HG03280 (cell line): Measurements from ENCODE around the gene SLC26A4.
"Not testable (repeated sequence)": the region's sequence is repeated elsewhere in the genome, so short reads cannot be mapped to it uniquely, and the experiment has no call there.

Source experiments
- ATAC-seq: cut with Tn5 transposase; IDR thresholded peaks from one replicate; pipeline ENCODE4 v1.9.1; 2021; ENCODE audit warnings: mild to moderate bottlenecking, moderate library complexity; ENCODE audit not compliant: unreplicated experiment

Gene SLC26A4

DNA sequence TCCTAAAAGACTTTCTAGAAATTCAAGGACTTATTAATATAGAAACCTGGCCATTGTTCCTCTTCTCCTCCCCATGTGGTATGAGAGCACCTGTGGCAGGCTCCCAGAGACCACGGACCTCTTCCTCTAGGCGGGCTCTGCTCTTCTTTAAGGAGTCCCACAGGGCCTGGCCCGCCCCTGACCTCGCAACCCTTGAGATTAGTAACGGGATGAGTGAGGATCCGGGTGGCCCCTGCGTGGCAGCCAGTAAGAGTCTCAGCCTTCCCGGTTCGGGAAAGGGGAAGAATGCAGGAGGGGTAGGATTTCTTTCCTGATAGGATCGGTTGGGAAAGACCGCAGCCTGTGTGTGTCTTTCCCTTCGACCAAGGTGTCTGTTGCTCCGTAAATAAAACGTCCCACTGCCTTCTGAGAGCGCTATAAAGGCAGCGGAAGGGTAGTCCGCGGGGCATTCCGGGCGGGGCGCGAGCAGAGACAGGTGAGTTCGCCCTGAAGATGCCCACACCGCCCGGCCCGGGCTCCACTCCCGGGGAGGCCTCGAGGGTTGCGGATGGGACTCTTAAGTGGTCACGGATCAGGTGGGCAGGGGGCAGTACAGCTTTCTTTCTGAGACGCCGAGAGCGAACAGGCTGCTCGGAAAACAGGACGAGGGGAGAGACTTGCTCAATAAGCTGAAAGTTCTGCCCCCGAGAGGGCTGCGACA is at the start of gene SLC26A4:
Gene SLC26A4 (plus strand): TSS at position 448 of the 700 bp plus-strand sequence. CDS start 814 bp downstream, outside the sequence.
- no peak for ATAC-seq

DNA sequence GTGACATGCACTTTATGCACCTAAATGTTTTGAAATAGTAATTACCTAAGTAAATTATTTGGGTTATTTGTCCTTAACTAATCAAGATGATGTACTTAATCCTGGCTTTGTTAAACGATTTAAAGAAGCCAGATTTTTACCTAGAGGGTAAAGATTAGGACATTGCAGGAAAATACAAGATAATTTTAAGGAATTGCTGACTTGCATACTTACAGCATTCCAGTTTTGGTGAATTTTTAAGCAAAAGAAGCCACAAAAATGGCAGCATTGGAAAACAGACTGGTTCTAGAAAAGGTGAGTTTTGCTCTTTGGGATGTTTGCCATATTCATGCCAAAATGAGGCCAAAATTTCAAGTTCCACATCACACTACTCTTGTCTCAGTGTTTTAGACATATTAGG is 47.2 kb upstream of the SLC26A4 start:
- no peak for ATAC-seq

- no peak for ATAC-seq
These were observed 46.7 kb upstream of the SLC26A4 start for GRCh38 chr7:107613948-107614347.

DNA sequence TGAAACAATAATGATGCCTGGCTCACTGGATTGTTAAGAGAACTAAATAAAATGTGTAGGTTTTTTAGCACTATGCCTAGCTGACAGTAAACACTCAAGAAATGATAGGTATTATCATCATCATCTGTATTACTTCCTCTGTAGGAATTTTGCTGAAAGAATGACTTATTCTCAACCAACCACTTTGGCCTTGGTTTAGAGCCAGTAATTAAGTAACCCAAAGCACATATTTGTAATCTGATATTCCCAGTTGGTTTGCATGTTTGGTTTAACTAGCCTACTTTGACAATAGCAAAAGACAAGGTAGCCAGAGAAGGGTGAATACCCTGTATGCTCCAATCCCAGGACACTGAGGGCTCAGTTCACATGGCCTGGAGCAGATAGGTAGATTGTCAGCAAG is 46.2 kb upstream of the SLC26A4 start:
- ATAC-seq, result no peak

DNA sequence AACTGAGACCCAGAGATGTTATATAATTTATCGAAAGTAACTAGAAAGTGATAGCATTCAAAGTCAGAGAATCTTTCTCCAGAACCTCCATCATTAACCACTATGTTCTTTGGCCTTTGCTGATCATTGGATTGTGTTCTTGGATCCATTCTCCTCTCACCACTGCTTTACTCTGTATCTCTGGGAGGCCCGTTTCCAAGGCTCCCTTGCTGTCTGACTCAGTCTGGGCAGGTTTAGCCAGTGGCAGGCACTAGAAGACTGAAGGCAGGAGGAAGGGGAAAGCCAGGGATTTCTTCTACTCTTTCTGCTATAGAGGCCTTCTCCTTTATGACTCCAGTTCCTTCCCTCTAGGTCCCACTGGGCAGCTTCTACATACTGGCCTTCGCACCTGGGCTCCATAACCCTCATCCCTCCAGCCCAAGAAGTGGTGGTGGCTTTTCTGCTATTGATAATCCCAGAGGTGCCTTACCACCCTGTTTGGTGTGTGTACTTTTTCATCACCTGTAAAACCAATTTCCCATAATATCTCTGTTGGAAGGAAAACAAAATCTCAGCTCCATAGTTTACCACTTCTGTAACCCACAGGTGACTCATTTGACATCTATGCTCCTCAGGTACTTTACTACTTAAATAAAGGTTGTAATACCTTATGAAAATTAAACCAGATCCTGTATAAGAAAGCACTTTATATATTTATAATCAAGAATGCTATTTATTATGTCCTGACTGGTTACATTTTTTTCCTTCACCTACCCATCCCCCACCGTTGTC is 44.5 kb upstream of the SLC26A4 start:
- no peak for ATAC-seq

- ATAC-seq, result no peak
These were observed 38.2 kb upstream of the SLC26A4 start for GRCh38 chr7:107622429-107622828.

GRCh38 chr7:107622894-107623293 is 37.7 kb upstream of the SLC26A4 start:
- no peak for ATAC-seq

GRCh38 chr7:107627002-107627401 is 33.6 kb upstream of the SLC26A4 start:
- ATAC-seq, result no peak

- ATAC-seq, result no peak
These were observed 32.1 kb upstream of the SLC26A4 start for GRCh38 chr7:107628461-107629064.

DNA sequence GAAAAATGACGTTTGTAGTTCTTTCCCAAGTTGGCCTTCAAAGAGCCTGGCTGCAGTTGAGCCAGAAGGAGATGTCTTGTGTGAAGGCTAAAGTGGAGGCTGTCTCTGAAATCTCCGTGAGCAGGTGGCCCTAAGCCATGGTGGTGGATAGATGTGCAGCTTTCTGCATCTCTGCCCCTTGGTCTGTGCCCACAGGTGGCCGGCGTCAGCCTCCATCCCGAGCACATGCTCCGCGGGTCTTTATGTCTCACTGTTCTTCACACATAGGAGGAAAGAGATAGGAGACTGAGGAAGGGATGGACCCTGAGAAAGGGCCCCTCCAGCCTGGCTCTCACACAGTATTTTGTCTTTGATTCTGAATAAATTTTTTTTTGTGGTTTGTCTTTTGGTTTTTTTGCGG is 30.3 kb upstream of the SLC26A4 start:
- ATAC-seq, result no peak

- no peak for ATAC-seq
These were observed 28.8 kb upstream of the SLC26A4 start for GRCh38 chr7:107631588-107632491.

- no peak for ATAC-seq
These were observed 28.1 kb upstream of the SLC26A4 start for GRCh38 chr7:107632492-107632865.

DNA sequence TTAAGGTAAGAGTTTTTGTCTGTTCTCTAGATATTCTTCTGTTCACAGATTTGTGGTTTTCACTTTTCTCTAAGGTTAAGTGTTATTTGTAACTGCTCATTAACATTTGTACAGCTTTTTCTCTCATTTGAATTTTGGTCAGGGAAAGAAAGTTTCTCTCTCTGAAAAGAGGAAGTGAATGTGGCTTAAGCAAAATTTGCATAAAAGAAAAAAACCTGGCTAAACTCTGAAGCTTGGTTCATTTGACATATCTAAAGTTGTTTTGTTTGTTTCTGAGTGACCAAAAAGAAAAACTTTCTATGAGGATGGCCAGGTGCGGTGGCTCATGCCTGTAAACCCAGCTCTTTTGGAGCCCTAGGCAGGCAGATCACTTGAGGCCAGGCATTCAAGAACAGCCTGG is 22.0 kb upstream of the SLC26A4 start:
- peak; percentile 91 for ATAC-seq

DNA sequence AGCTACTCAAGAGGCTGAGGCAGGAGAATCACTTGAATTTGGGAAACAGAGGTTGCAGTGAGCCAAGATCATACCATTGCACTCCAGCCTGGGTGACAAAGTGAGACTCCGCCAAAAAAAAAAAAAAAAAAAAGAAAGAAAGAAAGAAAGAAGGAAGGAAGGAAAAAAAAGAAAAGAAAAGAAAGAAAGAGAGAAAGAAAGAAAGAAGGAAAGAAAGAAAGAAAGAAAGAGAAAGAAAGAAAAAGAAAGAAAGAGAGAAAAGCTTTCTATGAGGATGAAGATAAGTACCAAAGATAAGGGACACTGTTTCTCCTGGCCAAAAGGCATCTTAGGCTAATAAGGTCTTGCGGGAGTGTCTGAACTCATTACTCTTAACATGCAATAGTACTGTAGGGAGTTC is 21.6 kb upstream of the SLC26A4 start:
- not testable (repeated sequence) for ATAC-seq

DNA sequence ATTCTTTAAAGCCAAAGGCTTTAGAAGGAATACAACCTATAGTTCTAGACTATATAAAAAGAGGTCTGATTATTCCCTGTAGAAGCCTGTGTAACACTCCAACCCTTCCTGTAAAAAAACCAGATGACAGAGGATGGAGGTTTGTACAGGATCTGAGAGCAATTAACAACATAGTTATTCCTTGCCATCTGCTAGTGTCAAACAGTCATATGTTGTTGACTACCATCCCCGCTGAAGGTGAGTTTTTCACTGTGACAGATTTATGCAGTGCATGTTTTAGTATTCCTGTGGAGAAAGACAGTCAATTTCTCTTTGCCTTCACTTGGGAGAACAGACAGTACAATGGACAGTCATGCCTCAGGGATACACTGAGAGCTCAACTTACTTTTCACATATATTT is 19.0 kb upstream of the SLC26A4 start:
- no peak for ATAC-seq

DNA sequence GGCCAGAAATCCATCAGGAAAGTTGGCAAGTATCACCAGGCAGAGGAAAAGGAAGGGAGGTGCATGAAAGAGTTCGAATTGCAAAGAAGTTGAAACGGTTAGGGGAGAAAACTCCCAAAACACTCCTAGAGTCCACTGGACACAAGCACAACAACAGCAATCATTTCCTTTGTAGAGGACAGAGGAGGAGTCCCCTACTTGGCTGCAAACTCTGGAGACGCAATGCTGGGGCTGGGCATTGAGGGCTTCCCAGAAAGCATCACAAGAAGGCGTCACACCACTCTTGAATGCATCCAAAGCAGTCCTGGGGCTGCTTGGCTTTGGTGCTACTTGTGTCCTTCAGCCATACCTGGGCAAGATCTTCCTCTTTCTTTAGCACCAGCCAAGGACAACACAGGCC is 18.1 kb upstream of the SLC26A4 start:
- ATAC-seq, result no peak

GRCh38 chr7:107643407-107643806 is 17.2 kb upstream of the SLC26A4 start:
- ATAC-seq, result no peak

- ATAC-seq, result no peak
These were observed 16.7 kb upstream of the SLC26A4 start for GRCh38 chr7:107643938-107644308.

GRCh38 chr7:107644309-107644974 is 16.2 kb upstream of the SLC26A4 start:
- ATAC-seq, result no peak

- no peak for ATAC-seq
These were observed 8.0 kb upstream of the SLC26A4 start for GRCh38 chr7:107652642-107653041.

DNA sequence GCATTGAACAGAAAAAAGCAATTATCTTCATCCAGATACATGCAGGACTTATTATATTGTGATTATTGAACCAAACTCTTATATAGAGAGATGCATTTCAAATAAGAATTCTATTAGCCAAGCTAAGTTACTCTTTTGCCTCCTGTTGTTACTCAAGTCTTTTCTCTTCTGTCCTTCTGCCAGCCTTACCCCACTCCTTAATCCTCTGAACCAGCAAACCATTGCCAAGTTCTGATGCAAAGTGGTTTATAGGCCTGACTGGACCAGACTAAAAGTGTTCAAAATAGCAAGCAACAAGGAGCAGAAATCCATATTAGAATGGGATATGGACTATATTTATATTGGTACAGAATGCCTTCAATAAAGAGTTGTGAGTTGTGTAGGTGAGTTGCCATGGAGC is 2.2 kb upstream of the SLC26A4 start:
- ATAC-seq, result no peak
